Measurements from ENCODE around the gene BMP7. TPM values are rescaled to one million over a fixed set of nuclear protein-coding genes. Genes with fewer than 3 reads are reported as not detected.

BMP7 gene
- polyA plus RNA-seq, 4 donors: 0.92 to 3.4 TPM; not detected in 2

- FAIRE-seq (no peak), DNase-seq (no peak)
- Histone ChIP-seq H3K36me3 (ENCODE audit: control insufficient read depth in 3 of 3, insufficient read depth in 2 of 3, low read depth in 1 of 3, low read length in 3 of 3) (no peaks in the 10 kb centered on the region), H3K27me3 (ENCODE audit: control insufficient read depth in 3 of 3, insufficient read depth in 3 of 3, low read length in 3 of 3) (peaks cover 0 to 2% (median 0%) of the 10 kb centered on the region in 3 donors), H3K9me3 (ENCODE audit: control insufficient read depth in 2 of 2, insufficient read depth in 1 of 2, low read depth in 1 of 2, low read length in 1 of 2) (no peaks in the 10 kb centered on the region), H3K4me3 (ENCODE audit: low read depth in 1 of 3, low read length in 3 of 3) (no peak overlapping the region), H3K27ac (ENCODE audit: low read depth in 1 of 3, low read length in 2 of 3) (no peak overlapping the region), H3K4me1 (ENCODE audit: control insufficient read depth in 3 of 3, insufficient read depth in 2 of 3, low read depth in 1 of 3, low read length in 2 of 3) (no peaks in the 10 kb centered on the region)
- 70 to 77% (median 75%) methylated on average over 13 of the region's 13 CpGs for WGBS, 3 donors
Measured at GRCh38 chr20:57131601-57132391, 134.6 kb downstream of the BMP7 start.

- no peak for DNase-seq
- no peaks in the 10 kb centered on the region for H3K9me3 ChIP-seq (ENCODE audit: control insufficient read depth in 2 of 2, insufficient read depth in 1 of 2, low read depth in 1 of 2, low read length in 1 of 2)
- H3K4me3 ChIP-seq (ENCODE audit: low read depth in 1 of 3, low read length in 3 of 3): no peak overlapping the region
- 77 to 81% (median 79%) methylated on average over 10 of the region's 10 CpGs for WGBS, 3 donors
- H3K4me1 ChIP-seq (ENCODE audit: control insufficient read depth in 3 of 3, insufficient read depth in 2 of 3, low read depth in 1 of 3, low read length in 2 of 3): no peaks in the 10 kb centered on the region
- H3K36me3 ChIP-seq (ENCODE audit: control insufficient read depth in 3 of 3, insufficient read depth in 2 of 3, low read depth in 1 of 3, low read length in 3 of 3): no peaks in the 10 kb centered on the region
- H3K27ac ChIP-seq (ENCODE audit: low read depth in 1 of 3, low read length in 2 of 3): no peak overlapping the region
- H3K27me3 ChIP-seq (ENCODE audit: control insufficient read depth in 3 of 3, insufficient read depth in 3 of 3, low read length in 3 of 3): peaks cover 0 to 2% (median 0%) of the 10 kb centered on the region in 3 donors
- FAIRE-seq: no peak
Measured at GRCh38 chr20:57131077-57131476, 135.4 kb downstream of the BMP7 start.

GRCh38 chr20:57130160-57130772 lies 136.2 kb downstream of the BMP7 start:
- 51 to 76% (median 56%) methylated on average over 13 of the region's 13 CpGs for WGBS, 3 donors
- peak in 1 of 2 donors; percentile 30 for DNase-seq
- Histone ChIP-seq H3K9me3 (ENCODE audit: control insufficient read depth in 2 of 2, insufficient read depth in 1 of 2, low read depth in 1 of 2, low read length in 1 of 2) (no peaks in the 10 kb centered on the region), H3K36me3 (ENCODE audit: control insufficient read depth in 3 of 3, insufficient read depth in 2 of 3, low read depth in 1 of 3, low read length in 3 of 3) (no peaks in the 10 kb centered on the region), H3K27ac (ENCODE audit: low read depth in 1 of 3, low read length in 2 of 3) (no peak overlapping the region), H3K4me1 (ENCODE audit: control insufficient read depth in 3 of 3, insufficient read depth in 2 of 3, low read depth in 1 of 3, low read length in 2 of 3) (no peaks in the 10 kb centered on the region), H3K4me3 (ENCODE audit: low read depth in 1 of 3, low read length in 3 of 3) (no peak overlapping the region), H3K27me3 (ENCODE audit: control insufficient read depth in 3 of 3, insufficient read depth in 3 of 3, low read length in 3 of 3) (peaks cover 0 to 2% (median 0%) of the 10 kb centered on the region in 3 donors)
- no peak for FAIRE-seq

GRCh38 chr20:57129303-57129702 lies 137.1 kb downstream of the BMP7 start:
- Histone ChIP-seq H3K36me3 (ENCODE audit: control insufficient read depth in 3 of 3, insufficient read depth in 2 of 3, low read depth in 1 of 3, low read length in 3 of 3) (no peaks in the 10 kb centered on the region), H3K4me1 (ENCODE audit: control insufficient read depth in 3 of 3, insufficient read depth in 2 of 3, low read depth in 1 of 3, low read length in 2 of 3) (no peaks in the 10 kb centered on the region), H3K9me3 (ENCODE audit: control insufficient read depth in 2 of 2, insufficient read depth in 1 of 2, low read depth in 1 of 2, low read length in 1 of 2) (no peaks in the 10 kb centered on the region), H3K27ac (ENCODE audit: low read depth in 1 of 3, low read length in 2 of 3) (no peak overlapping the region), H3K27me3 (ENCODE audit: control insufficient read depth in 3 of 3, insufficient read depth in 3 of 3, low read length in 3 of 3) (peaks cover 0 to 2% (median 0%) of the 10 kb centered on the region in 3 donors), H3K4me3 (ENCODE audit: low read depth in 1 of 3, low read length in 3 of 3) (no peak overlapping the region)
- FAIRE-seq (no peak), DNase-seq (no peak)
- 93 to 96% (median 94%) methylated on average over 10 of the region's 10 CpGs for WGBS, 3 donors

- no peaks in the 10 kb centered on the region for H3K9me3 ChIP-seq (ENCODE audit: control insufficient read depth in 2 of 2, insufficient read depth in 1 of 2, low read depth in 1 of 2, low read length in 1 of 2)
- H3K36me3 ChIP-seq (ENCODE audit: control insufficient read depth in 3 of 3, insufficient read depth in 2 of 3, low read depth in 1 of 3, low read length in 3 of 3): no peaks in the 10 kb centered on the region
- no peak overlapping the region for H3K4me3 ChIP-seq (ENCODE audit: low read depth in 1 of 3, low read length in 3 of 3)
- DNase-seq (no peak), FAIRE-seq (no peak)
- peaks cover 0 to 2% (median 0%) of the 10 kb centered on the region in 3 donors for H3K27me3 ChIP-seq (ENCODE audit: control insufficient read depth in 3 of 3, insufficient read depth in 3 of 3, low read length in 3 of 3)
- H3K4me1 ChIP-seq (ENCODE audit: control insufficient read depth in 3 of 3, insufficient read depth in 2 of 3, low read depth in 1 of 3, low read length in 2 of 3): no peaks in the 10 kb centered on the region
- no peak overlapping the region for H3K27ac ChIP-seq (ENCODE audit: low read depth in 1 of 3, low read length in 2 of 3)
- WGBS, 3 donors: 65 to 80% (median 71%) methylated on average over 15 of the region's 15 CpGs
Measured at GRCh38 chr20:57128044-57128757, 138.2 kb downstream of the BMP7 start.

- Histone ChIP-seq H3K27ac (ENCODE audit: low read depth in 1 of 3, low read length in 2 of 3) (no peak overlapping the region), H3K27me3 (ENCODE audit: control insufficient read depth in 3 of 3, insufficient read depth in 3 of 3, low read length in 3 of 3) (peaks cover 0 to 2% (median 0%) of the 10 kb centered on the region in 3 donors), H3K36me3 (ENCODE audit: control insufficient read depth in 3 of 3, insufficient read depth in 2 of 3, low read depth in 1 of 3, low read length in 3 of 3) (no peaks in the 10 kb centered on the region), H3K4me3 (ENCODE audit: low read depth in 1 of 3, low read length in 3 of 3) (no peak overlapping the region), H3K4me1 (ENCODE audit: control insufficient read depth in 3 of 3, insufficient read depth in 2 of 3, low read depth in 1 of 3, low read length in 2 of 3) (no peaks in the 10 kb centered on the region), H3K9me3 (ENCODE audit: control insufficient read depth in 2 of 2, insufficient read depth in 1 of 2, low read depth in 1 of 2, low read length in 1 of 2) (no peaks in the 10 kb centered on the region)
- no peak for DNase-seq
- 53 to 58% (median 57%) methylated on average over 16 to 17 of the region's 17 CpGs for WGBS, 3 donors
- FAIRE-seq: no peak
Measured at GRCh38 chr20:57126481-57127092, 139.9 kb downstream of the BMP7 start.

GRCh38 chr20:57124800-57125517 lies 141.5 kb downstream of the BMP7 start:
- no peaks in the 10 kb centered on the region for H3K9me3 ChIP-seq (ENCODE audit: control insufficient read depth in 2 of 2, insufficient read depth in 1 of 2, low read depth in 1 of 2, low read length in 1 of 2)
- H3K4me3 ChIP-seq (ENCODE audit: low read depth in 1 of 3, low read length in 3 of 3): no peak overlapping the region
- FAIRE-seq (no peak), DNase-seq (peak in 1 of 2 donors; percentile 3)
- no peaks in the 10 kb centered on the region for H3K36me3 ChIP-seq (ENCODE audit: control insufficient read depth in 3 of 3, insufficient read depth in 2 of 3, low read depth in 1 of 3, low read length in 3 of 3)
- H3K27me3 ChIP-seq (ENCODE audit: control insufficient read depth in 3 of 3, insufficient read depth in 3 of 3, low read length in 3 of 3): no peaks in the 10 kb centered on the region
- H3K4me1 ChIP-seq (ENCODE audit: control insufficient read depth in 3 of 3, insufficient read depth in 2 of 3, low read depth in 1 of 3, low read length in 2 of 3): no peaks in the 10 kb centered on the region
- WGBS, 3 donors: 48 to 53% (median 52%) methylated on average over 12 of the region's 12 CpGs
- no peak overlapping the region for H3K27ac ChIP-seq (ENCODE audit: low read depth in 1 of 3, low read length in 2 of 3)

- Histone ChIP-seq H3K4me1 (ENCODE audit: control insufficient read depth in 3 of 3, insufficient read depth in 2 of 3, low read depth in 1 of 3, low read length in 2 of 3) (no peaks in the 10 kb centered on the region), H3K27me3 (ENCODE audit: control insufficient read depth in 3 of 3, insufficient read depth in 3 of 3, low read length in 3 of 3) (no peaks in the 10 kb centered on the region), H3K9me3 (ENCODE audit: control insufficient read depth in 2 of 2, insufficient read depth in 1 of 2, low read depth in 1 of 2, low read length in 1 of 2) (no peaks in the 10 kb centered on the region), H3K36me3 (ENCODE audit: control insufficient read depth in 3 of 3, insufficient read depth in 2 of 3, low read depth in 1 of 3, low read length in 3 of 3) (no peaks in the 10 kb centered on the region), H3K4me3 (ENCODE audit: low read depth in 1 of 3, low read length in 3 of 3) (no peak overlapping the region), H3K27ac (ENCODE audit: low read depth in 1 of 3, low read length in 2 of 3) (no peak overlapping the region)
- DNase-seq (no peak), FAIRE-seq (no peak)
- WGBS, 3 donors: 71 to 85% (median 80%) methylated on average over 6 of the region's 6 CpGs
Measured at GRCh38 chr20:57124366-57124765, 142.1 kb downstream of the BMP7 start.
